Measurements from ENCODE around the gene UTY. TPM values are rescaled to one million over a fixed set of nuclear protein-coding genes. Genes with fewer than 3 reads are reported as not detected.
"Not testable (repeated sequence)": the region's sequence is repeated elsewhere in the genome, so short reads cannot be mapped to it uniquely, and the experiment has no call there.

The UTY gene
- polyA plus RNA-seq, 3 donors = not detected

GRCh38 chrY:13279561-13279960 is 200.3 kb downstream of the UTY start:
- Histone ChIP-seq H4K20me1 (ENCODE audit: insufficient read depth, low read length) (no peaks in the 10 kb centered on the region), H3K4me3 (replicated peaks in 1 of 3; ENCODE audit: low read depth in 2 of 3, low read length in 3 of 3) (no peak overlapping the region), H3K9ac (ENCODE audit: insufficient read depth, low read length, poor library complexity, severe bottlenecking) (no peak overlapping the region), H3K27ac (ENCODE audit: low read depth in 1 of 2, low read length in 2 of 2) (no peak overlapping the region), H3K79me2 (ENCODE audit: insufficient read depth, low read length) (no peaks in the 10 kb centered on the region), H3K27me3 (ENCODE audit: control insufficient read depth in 2 of 2, insufficient read depth in 2 of 2, low read length in 2 of 2) (no peaks in the 10 kb centered on the region), H3K36me3 (replicated peaks in 1 of 2; ENCODE audit: control insufficient read depth in 1 of 2, insufficient read depth in 2 of 2, low read length in 2 of 2) (peaks cover 0 to 26% of the 10 kb centered on the region in 2 donors), H2AFZ (ENCODE audit: insufficient read depth, low read depth, low read length, poor library complexity, severe bottlenecking) (no peak overlapping the region), H3K9me3 (replicated peaks in 1 of 2; ENCODE audit: control insufficient read depth in 1 of 2, insufficient read depth in 1 of 2, low read length in 2 of 2) (no peaks in the 10 kb centered on the region), H3K4me2 (replicated peaks; ENCODE audit: extremely low read depth, low read length, poor library complexity, severe bottlenecking) (no peak overlapping the region), H3K4me1 (ENCODE audit: control insufficient read depth in 1 of 2, insufficient read depth in 2 of 2, low read length in 2 of 2) (no peaks in the 10 kb centered on the region)
- Mint-ChIP-seq H3K4me3 (no peak overlapping the region), H3K27me3 (ENCODE audit: low read depth in 3 of 3) (no peaks in the 10 kb centered on the region), H3K4me1 (no peaks in the 10 kb centered on the region), H3K27ac (no peak overlapping the region), H3K9me3 (no peaks in the 10 kb centered on the region), H3K36me3 (peaks cover 0 to 39% of the 10 kb centered on the region in 2 donors)
- no peak for DNase-seq
- intact Hi-C loops (cut with micrococcal nuclease) = no loop called here
- WGBS (ENCODE audit: insufficient coverage) = no CpG with 5 or more reads among the region's 2 CpGs
- no peak for TF ChIP-seq CTCF (IDR thresholded peaks at IDR 0.05)

DNA sequence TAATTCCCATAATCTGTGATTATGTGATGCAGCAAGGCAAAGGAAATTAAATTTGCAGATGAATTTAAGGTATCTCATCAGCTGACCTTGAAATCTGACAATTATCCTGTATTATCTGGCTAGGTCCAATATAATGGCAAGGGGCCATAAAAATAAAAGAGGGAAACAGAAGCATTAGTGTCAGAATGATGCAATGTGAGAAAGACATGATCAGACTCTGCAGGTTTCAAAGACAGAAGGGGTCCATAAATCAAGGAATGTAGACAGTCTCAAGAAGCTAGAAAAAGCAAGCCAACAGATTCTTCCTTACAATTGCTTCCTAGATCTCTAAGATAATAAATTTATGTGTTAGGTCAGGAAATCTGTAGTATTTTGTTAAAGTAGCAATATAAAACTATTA is 208.1 kb downstream of the UTY start:
- no peak for DNase-seq
- H3K27ac Mint-ChIP-seq = no peak overlapping the region
- H3K4me1 ChIP-seq (ENCODE audit: control insufficient read depth in 1 of 2, insufficient read depth in 2 of 2, low read length in 2 of 2) = no peaks in the 10 kb centered on the region
- no peak overlapping the region for H3K4me3 Mint-ChIP-seq
- no peak overlapping the region for H3K9ac ChIP-seq (ENCODE audit: insufficient read depth, low read length, poor library complexity, severe bottlenecking)
- H3K36me3 ChIP-seq (replicated peaks in 1 of 2; ENCODE audit: control insufficient read depth in 1 of 2, insufficient read depth in 2 of 2, low read length in 2 of 2) = peaks cover 0 to 36% of the 10 kb centered on the region in 2 donors
- no peaks in the 10 kb centered on the region for H3K4me1 Mint-ChIP-seq
- no peaks in the 10 kb centered on the region for H3K79me2 ChIP-seq (ENCODE audit: insufficient read depth, low read length)
- no peak overlapping the region for H2AFZ ChIP-seq (ENCODE audit: insufficient read depth, low read depth, low read length, poor library complexity, severe bottlenecking)
- H3K36me3 Mint-ChIP-seq = peaks cover 0 to 49% of the 10 kb centered on the region in 2 donors
- no peaks in the 10 kb centered on the region for H4K20me1 ChIP-seq (ENCODE audit: insufficient read depth, low read length)
- no peak for TF ChIP-seq CTCF (IDR thresholded peaks at IDR 0.05)
- H3K4me2 ChIP-seq (replicated peaks; ENCODE audit: extremely low read depth, low read length, poor library complexity, severe bottlenecking) = no peak overlapping the region
- H3K4me3 ChIP-seq (replicated peaks in 1 of 3; ENCODE audit: low read depth in 2 of 3, low read length in 3 of 3) = no peak overlapping the region
- intact Hi-C loops (cut with micrococcal nuclease) = no loop called here
- peaks cover 0 to 13% (median 0%) of the 10 kb centered on the region in 7 donors for H3K9me3 Mint-ChIP-seq
- peaks cover 0 to 13% of the 10 kb centered on the region in 2 donors for H3K9me3 ChIP-seq (replicated peaks in 1 of 2; ENCODE audit: control insufficient read depth in 1 of 2, insufficient read depth in 1 of 2, low read length in 2 of 2)
- H3K27ac ChIP-seq (ENCODE audit: low read depth in 1 of 2, low read length in 2 of 2) = no peak overlapping the region
- no peaks in the 10 kb centered on the region for H3K27me3 Mint-ChIP-seq (ENCODE audit: low read depth in 3 of 3)
- H3K27me3 ChIP-seq (ENCODE audit: control insufficient read depth in 2 of 2, insufficient read depth in 2 of 2, low read length in 2 of 2) = no peaks in the 10 kb centered on the region

DNA sequence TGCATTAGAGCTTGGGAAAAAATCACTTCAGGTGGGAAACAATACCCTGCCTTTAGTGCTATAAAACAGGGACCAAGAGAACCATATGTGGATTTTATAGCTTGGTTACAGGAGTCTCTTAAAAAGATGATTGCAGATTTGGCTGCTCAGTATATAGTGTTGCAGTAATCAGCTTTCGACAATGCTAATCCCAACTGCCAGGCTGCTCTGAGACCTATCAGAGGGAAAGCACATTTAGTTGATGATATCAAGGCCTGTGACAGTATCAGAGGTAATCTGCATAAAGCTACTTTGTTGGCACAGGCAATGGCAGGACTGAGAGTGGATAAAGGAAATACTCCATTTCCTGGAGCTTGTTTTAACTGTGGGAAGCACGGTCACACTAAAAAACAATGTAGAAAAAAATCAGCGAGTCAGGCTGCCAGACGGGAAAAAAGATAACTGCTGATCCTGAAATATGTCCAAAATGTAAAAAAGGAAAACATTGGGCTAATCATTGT is 225.8 kb downstream of the UTY start:
- H3K4me1 Mint-ChIP-seq; H3K79me2 ChIP-seq (ENCODE audit: insufficient read depth, low read length); H3K9ac ChIP-seq (ENCODE audit: insufficient read depth, low read length, poor library complexity, severe bottlenecking); H3K9me3 Mint-ChIP-seq; H3K9me3 ChIP-seq (replicated peaks in 1 of 2; ENCODE audit: control insufficient read depth in 1 of 2, insufficient read depth in 1 of 2, low read length in 2 of 2); H3K4me1 ChIP-seq (ENCODE audit: control insufficient read depth in 1 of 2, insufficient read depth in 2 of 2, low read length in 2 of 2); DNase-seq; H3K4me3 Mint-ChIP-seq; H3K4me3 ChIP-seq (replicated peaks in 1 of 3; ENCODE audit: low read depth in 2 of 3, low read length in 3 of 3); H3K27ac Mint-ChIP-seq; H3K27ac ChIP-seq (ENCODE audit: low read depth in 1 of 2, low read length in 2 of 2); H3K27me3 ChIP-seq (ENCODE audit: control insufficient read depth in 2 of 2, insufficient read depth in 2 of 2, low read length in 2 of 2); H2AFZ ChIP-seq (ENCODE audit: insufficient read depth, low read depth, low read length, poor library complexity, severe bottlenecking); H4K20me1 ChIP-seq (ENCODE audit: insufficient read depth, low read length); intact Hi-C loops (cut with micrococcal nuclease); H3K27me3 Mint-ChIP-seq (ENCODE audit: low read depth in 3 of 3); H3K4me2 ChIP-seq (replicated peaks; ENCODE audit: extremely low read depth, low read length, poor library complexity, severe bottlenecking): not testable (repeated sequence)
- peaks cover 0 to 23% of the 10 kb centered on the region in 2 donors for H3K36me3 ChIP-seq (replicated peaks in 1 of 2; ENCODE audit: control insufficient read depth in 1 of 2, insufficient read depth in 2 of 2, low read length in 2 of 2)
- WGBS (ENCODE audit: insufficient coverage) = no CpG with 5 or more reads among the region's 4 CpGs
- H3K36me3 Mint-ChIP-seq = peaks cover 0 to 35% of the 10 kb centered on the region in 2 donors

All from CD14-positive monocyte (primary cell).